Astrocyte (in vitro differentiated cells and primary cell): Measurements from ENCODE around the gene KCTD11. TPM values are rescaled to one million over a fixed set of nuclear protein-coding genes. Genes with fewer than 3 reads are reported as not detected.

ENCODE experiments used
- DNase-seq: peaks from one replicate; pipeline ENCODE4 v3.0.0-alpha.2; 2010; ENCODE audit warnings: low read depth
- FAIRE-seq: peaks from 2 replicates; lab custom pipeline; 2011; peaks lifted over from hg19 to GRCh38; lab: Jason Lieb, UNC
- H2AFZ ChIP-seq: 2 replicates; pipeline ENCODE4 v1.6.0; 2012; ENCODE audit warnings: low read depth, low read length, inconsistent platforms
- H3K27ac ChIP-seq: 2 replicates; pipeline ENCODE4 v1.5.1; 2011; ENCODE audit warnings: low read depth, low read length, inconsistent platforms
- H3K27me3 ChIP-seq: 2 replicates; pipeline ENCODE4 v1.6.0; 2011; ENCODE audit warnings: low read length, inconsistent platforms; ENCODE audit not compliant: insufficient read depth
- H3K36me3 ChIP-seq: 2 replicates; pipeline ENCODE4 v1.5.1; 2011; ENCODE audit warnings: low read length, inconsistent platforms; ENCODE audit not compliant: insufficient read depth
- H3K4me1 ChIP-seq: 2 replicates; pipeline ENCODE4 v1.5.1; 2011; ENCODE audit warnings: low read length, inconsistent platforms; ENCODE audit not compliant: insufficient read depth
- H3K4me2 ChIP-seq: 2 replicates; pipeline ENCODE4 v1.6.0; 2012; ENCODE audit warnings: low read length, inconsistent platforms
- H3K4me3 ChIP-seq: 2 replicates; pipeline ENCODE4 v1.5.1; 2011; ENCODE audit warnings: low read depth, mild to moderate bottlenecking, low read length, inconsistent platforms; ENCODE audit not compliant: insufficient read depth
- H3K79me2 ChIP-seq: 2 replicates; pipeline ENCODE4 v1.6.0; 2012; ENCODE audit warnings: mild to moderate bottlenecking, low read length, inconsistent platforms; ENCODE audit not compliant: insufficient read depth
- H3K9ac ChIP-seq: 2 replicates; pipeline ENCODE4 v1.6.0; 2012; ENCODE audit warnings: mild to moderate bottlenecking, low read length, inconsistent platforms
- H3K9me3 ChIP-seq: 2 replicates; pipeline ENCODE4 v1.5.1; 2012; ENCODE audit warnings: low read depth, mild to moderate bottlenecking, low read length, inconsistent platforms; ENCODE audit not compliant: insufficient read depth
- H4K20me1 ChIP-seq: 2 replicates; pipeline ENCODE4 v1.6.0; 2012; ENCODE audit warnings: low read length, inconsistent platforms; ENCODE audit not compliant: insufficient read depth
- H3K27ac Mint-ChIP-seq: one replicate; pipeline ENCODE4 v1.8.0; 2021; ENCODE audit warnings: mild to moderate bottlenecking, mixed read lengths; ENCODE audit not compliant: unreplicated experiment
- H3K27me3 Mint-ChIP-seq: one replicate; pipeline ENCODE4 v1.8.0; 2021; ENCODE audit warnings: low read depth, mixed read lengths; ENCODE audit not compliant: unreplicated experiment
- H3K36me3 Mint-ChIP-seq: one replicate; pipeline ENCODE4 v1.8.0; 2021; ENCODE audit warnings: low read depth, mixed read lengths; ENCODE audit not compliant: unreplicated experiment
- H3K4me1 Mint-ChIP-seq: one replicate; pipeline ENCODE4 v1.8.0; 2021; ENCODE audit warnings: low read depth, mixed read lengths; ENCODE audit not compliant: unreplicated experiment
- H3K4me3 Mint-ChIP-seq: one replicate; pipeline ENCODE4 v1.8.0; 2021; ENCODE audit warnings: mild to moderate bottlenecking, moderate library complexity, mixed read lengths; ENCODE audit not compliant: unreplicated experiment
- H3K9me3 Mint-ChIP-seq: one replicate; pipeline ENCODE4 v1.8.0; 2021; ENCODE audit warnings: mild to moderate bottlenecking, mixed read lengths; ENCODE audit not compliant: unreplicated experiment
- EZH2 ChIP-seq: IDR thresholded peaks from 2 replicates; pipeline ENCODE4 v1.6.1; 2012; ENCODE audit warnings: mild to moderate bottlenecking, low read length, inconsistent platforms; ENCODE audit not compliant: insufficient read depth
- total RNA-seq: library from RNA; stranded (reverse); gene quantifications from 2 replicates; pipeline ENCODE4 v1.2.1, GENCODE V29; 2021
- TF ChIP-seq, protein P1 (sequence below): IDR thresholded peaks from 2 replicates; pipeline ENCODE4 v1.5.1; 2011; ENCODE audit warnings: low read depth, mild to moderate bottlenecking, inconsistent platforms, low read length, moderate library complexity; ENCODE audit not compliant: insufficient read depth

The KCTD11 gene
- total RNA-seq, 1 donor from 2014 or later: 31.6 TPM

DNA sequence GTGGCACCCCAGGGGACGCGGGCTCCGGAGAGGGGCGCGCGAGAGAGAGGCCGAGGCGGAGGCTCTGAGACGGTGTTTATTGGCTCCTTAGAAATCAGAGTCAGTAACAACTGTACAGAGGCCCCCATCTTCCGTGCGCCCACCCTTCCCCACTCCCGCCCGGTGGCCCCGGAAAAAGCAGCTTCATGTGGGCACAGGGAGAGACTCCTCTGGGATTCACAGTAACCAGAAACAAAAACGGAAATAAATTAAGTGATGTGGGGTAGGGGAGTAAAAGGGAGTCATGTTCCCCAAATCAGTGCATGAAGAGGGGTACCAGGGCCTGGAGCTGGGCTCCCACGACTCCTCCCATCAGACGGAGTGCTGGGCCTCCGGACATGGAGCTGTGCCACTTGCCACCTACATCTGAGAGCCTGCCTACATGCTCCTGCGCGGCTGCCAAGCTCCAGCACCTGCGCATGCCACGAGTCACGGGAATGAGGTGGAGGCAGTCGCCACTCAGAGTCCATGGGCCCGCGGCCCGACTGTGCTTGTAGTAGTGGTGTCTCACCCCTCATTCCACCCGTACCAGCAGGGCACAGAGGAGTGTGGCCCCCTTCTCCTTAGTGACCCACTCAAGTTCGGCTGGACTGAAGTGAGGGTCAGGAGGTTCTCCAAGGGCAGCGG lies 36.3 kb upstream of the KCTD11 start:
- Histone ChIP-seq H3K4me1 (peaks cover 20% of the 10 kb centered on the region), H2AFZ (peak overlapping the region; percentile 85), H3K79me2 (peaks cover 33% of the 10 kb centered on the region), H3K9ac (peak overlapping the region; percentile 81), H3K27me3 (no peaks in the 10 kb centered on the region), H3K27ac (peak overlapping the region; percentile 80), H3K9me3 (no peaks in the 10 kb centered on the region), H4K20me1 (peaks cover 39% of the 10 kb centered on the region), H3K4me3 (peak overlapping the region; percentile 80), H3K36me3 (peaks cover 29% of the 10 kb centered on the region), H3K4me2 (peak overlapping the region; percentile 95)
- Mint-ChIP-seq H3K4me3 (peak overlapping the region; percentile 82), H3K4me1 (peaks cover 34% of the 10 kb centered on the region), H3K27ac (peak overlapping the region; percentile 83), H3K27me3 (no peaks in the 10 kb centered on the region), H3K36me3 (peaks cover 19% of the 10 kb centered on the region), H3K9me3 (no peaks in the 10 kb centered on the region)
- DNase-seq (no peak), FAIRE-seq (no peak)
- TF ChIP-seq, protein P1, sequence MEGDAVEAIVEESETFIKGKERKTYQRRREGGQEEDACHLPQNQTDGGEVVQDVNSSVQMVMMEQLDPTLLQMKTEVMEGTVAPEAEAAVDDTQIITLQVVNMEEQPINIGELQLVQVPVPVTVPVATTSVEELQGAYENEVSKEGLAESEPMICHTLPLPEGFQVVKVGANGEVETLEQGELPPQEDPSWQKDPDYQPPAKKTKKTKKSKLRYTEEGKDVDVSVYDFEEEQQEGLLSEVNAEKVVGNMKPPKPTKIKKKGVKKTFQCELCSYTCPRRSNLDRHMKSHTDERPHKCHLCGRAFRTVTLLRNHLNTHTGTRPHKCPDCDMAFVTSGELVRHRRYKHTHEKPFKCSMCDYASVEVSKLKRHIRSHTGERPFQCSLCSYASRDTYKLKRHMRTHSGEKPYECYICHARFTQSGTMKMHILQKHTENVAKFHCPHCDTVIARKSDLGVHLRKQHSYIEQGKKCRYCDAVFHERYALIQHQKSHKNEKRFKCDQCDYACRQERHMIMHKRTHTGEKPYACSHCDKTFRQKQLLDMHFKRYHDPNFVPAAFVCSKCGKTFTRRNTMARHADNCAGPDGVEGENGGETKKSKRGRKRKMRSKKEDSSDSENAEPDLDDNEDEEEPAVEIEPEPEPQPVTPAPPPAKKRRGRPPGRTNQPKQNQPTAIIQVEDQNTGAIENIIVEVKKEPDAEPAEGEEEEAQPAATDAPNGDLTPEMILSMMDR: no peak
- no peak for TF ChIP-seq EZH2

DNA sequence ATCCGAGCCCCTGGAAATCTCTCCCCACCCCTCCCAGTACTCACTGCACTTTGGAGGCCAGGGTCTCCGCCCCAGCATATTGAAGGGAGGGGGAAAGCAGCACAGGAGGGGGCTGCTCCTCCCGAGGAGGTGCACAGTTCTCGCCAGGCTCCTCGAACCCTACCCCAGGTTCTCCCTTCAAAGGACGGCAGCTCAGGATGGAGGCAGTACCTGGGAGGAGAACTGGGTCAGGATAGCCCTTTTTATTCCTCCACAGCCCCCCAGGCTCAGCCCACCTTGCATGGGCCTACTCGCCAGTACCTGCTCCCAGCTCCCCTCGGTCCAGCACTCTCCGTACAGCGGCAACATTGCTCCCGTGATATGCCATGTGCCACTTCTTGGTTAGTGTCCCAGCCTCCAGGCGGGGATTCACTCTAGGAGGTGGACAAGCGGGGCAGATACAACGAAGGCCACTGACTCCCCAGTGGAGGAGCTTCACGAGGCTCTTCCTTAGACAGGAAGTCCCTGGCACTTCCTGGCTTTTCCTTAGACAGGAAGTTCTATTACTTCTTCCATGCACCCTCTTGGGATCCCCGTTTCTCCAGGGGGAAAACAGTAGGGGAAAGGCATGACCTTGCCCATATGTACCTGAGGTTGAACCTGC lies 34.7 kb upstream of the KCTD11 start:
- Histone ChIP-seq H2AFZ (no peak overlapping the region), H3K4me1 (peaks cover 20% of the 10 kb centered on the region), H3K4me3 (no peak overlapping the region), H4K20me1 (peaks cover 26% of the 10 kb centered on the region), H3K27ac (no peak overlapping the region), H3K4me2 (no peak overlapping the region), H3K27me3 (no peaks in the 10 kb centered on the region), H3K36me3 (peaks cover 21% of the 10 kb centered on the region), H3K9ac (no peak overlapping the region), H3K9me3 (no peaks in the 10 kb centered on the region), H3K79me2 (peaks cover 21% of the 10 kb centered on the region)
- Mint-ChIP-seq H3K4me1 (peaks cover 24% of the 10 kb centered on the region), H3K9me3 (no peaks in the 10 kb centered on the region), H3K4me3 (no peak overlapping the region), H3K27ac (no peak overlapping the region), H3K27me3 (no peaks in the 10 kb centered on the region), H3K36me3 (peaks cover 24% of the 10 kb centered on the region)
- no peak for DNase-seq
- no peak for FAIRE-seq
- TF ChIP-seq, protein P1: no peak
- no peak for TF ChIP-seq EZH2
